ENCODE data around the gene CDH24.

The CDH24 gene

GRCh38 chr14:23089498-23090253 is 32.4 kb upstream of the CDH24 start:
- DNase-seq (ENCODE audit: low read depth): no peak

GRCh38 chr14:23086565-23086964 is 29.2 kb upstream of the CDH24 start:
- DNase-seq (ENCODE audit: low read depth): no peak

GRCh38 chr14:23085458-23085857 is 28.1 kb upstream of the CDH24 start:
- DNase-seq (ENCODE audit: low read depth): no peak

- DNase-seq (ENCODE audit: low read depth): no peak
These were observed 23.2 kb upstream of the CDH24 start for GRCh38 chr14:23080474-23080873.

- DNase-seq (ENCODE audit: low read depth): peak; percentile 82
These were observed 22.4 kb upstream of the CDH24 start for GRCh38 chr14:23079716-23080115.

- peak; percentile 99 for DNase-seq (ENCODE audit: low read depth)
These were observed 21.4 kb upstream of the CDH24 start for GRCh38 chr14:23078692-23079116.

- DNase-seq (ENCODE audit: low read depth): no peak
These were observed 20.6 kb upstream of the CDH24 start for GRCh38 chr14:23077962-23078361.

- DNase-seq (ENCODE audit: low read depth): peak; percentile 55
These were observed 19.6 kb upstream of the CDH24 start for GRCh38 chr14:23076785-23077408.

GRCh38 chr14:23074906-23075305 is 17.6 kb upstream of the CDH24 start:
- no peak for DNase-seq (ENCODE audit: low read depth)

- DNase-seq (ENCODE audit: low read depth): peak; percentile 33
These were observed 14.7 kb upstream of the CDH24 start for GRCh38 chr14:23071921-23072539.

GRCh38 chr14:23071244-23071920 is 14.1 kb upstream of the CDH24 start:
- peak; percentile 93 for DNase-seq (ENCODE audit: low read depth)

- peak; percentile 28 for DNase-seq (ENCODE audit: low read depth)
These were observed 13.2 kb upstream of the CDH24 start for GRCh38 chr14:23070262-23071129.

GRCh38 chr14:23069413-23069806 is 12.1 kb upstream of the CDH24 start:
- DNase-seq (ENCODE audit: low read depth): no peak

GRCh38 chr14:23068789-23069412 is 11.6 kb upstream of the CDH24 start:
- DNase-seq (ENCODE audit: low read depth): peak; percentile 93

- DNase-seq (ENCODE audit: low read depth): peak; percentile 18
These were observed 10.8 kb upstream of the CDH24 start for GRCh38 chr14:23067847-23068788.

- DNase-seq (ENCODE audit: low read depth): no peak
These were observed 9.8 kb upstream of the CDH24 start for GRCh38 chr14:23066855-23067744.

GRCh38 chr14:23066368-23066767 is 9.0 kb upstream of the CDH24 start:
- DNase-seq (ENCODE audit: low read depth): no peak

GRCh38 chr14:23063601-23064000 is 6.3 kb upstream of the CDH24 start:
- DNase-seq (ENCODE audit: low read depth): no peak

GRCh38 chr14:23062002-23062401 is 4.7 kb upstream of the CDH24 start:
- peak; percentile 97 for DNase-seq (ENCODE audit: low read depth)
